GM19395 (cell line): Measurements from ENCODE around the gene TSC2.
"Not testable (repeated sequence)": the region's sequence is repeated elsewhere in the genome, so short reads cannot be mapped to it uniquely, and the experiment has no call there.

Source experiments
- ATAC-seq: cut with Tn5 transposase; IDR thresholded peaks from one replicate; pipeline ENCODE4 v1.9.1; 2021; ENCODE audit warnings: mild to moderate bottlenecking, moderate library complexity; ENCODE audit not compliant: unreplicated experiment

The TSC2 gene

DNA sequence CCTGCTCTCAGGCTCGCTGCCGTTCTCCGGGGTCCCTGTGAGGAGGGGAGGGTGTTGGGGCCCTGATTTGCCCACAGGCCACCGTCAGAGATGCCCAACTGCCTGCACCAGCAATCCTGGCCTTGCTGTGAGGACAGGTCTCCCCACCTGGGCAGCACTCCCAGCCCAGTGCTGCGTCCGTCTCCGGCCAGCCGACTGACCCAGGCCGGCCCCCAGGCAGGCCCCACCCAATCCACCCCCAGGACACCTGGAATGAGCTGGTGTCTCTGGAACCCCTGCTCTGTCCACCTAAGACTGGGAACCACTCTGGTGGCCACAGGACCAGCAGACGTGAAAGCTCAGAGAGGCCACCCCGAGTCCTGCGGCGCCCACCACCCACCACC lies 67.8 kb downstream of the TSC2 start:
- ATAC-seq = no peak

DNA sequence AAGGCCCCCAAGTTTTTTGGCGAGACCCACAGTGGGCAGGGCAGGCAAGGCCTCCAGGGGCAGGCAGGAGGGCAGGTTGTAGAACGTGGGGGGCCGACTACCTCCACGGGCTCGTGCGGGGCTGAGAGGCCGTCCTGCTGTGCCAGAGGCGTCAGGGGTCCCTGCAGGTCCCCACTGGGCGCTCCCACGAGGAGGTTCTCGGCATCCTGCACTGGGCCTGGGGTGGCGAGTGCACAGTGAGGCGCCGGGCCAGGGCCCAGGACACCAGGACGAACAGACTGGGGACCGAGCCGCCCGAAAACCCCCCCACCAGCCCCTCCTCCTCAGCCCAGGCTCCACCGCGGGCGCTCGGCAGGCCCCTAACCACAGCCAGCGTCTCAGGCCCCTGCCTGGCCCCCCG lies 68.6 kb downstream of the TSC2 start:
- not testable (repeated sequence) for ATAC-seq

DNA sequence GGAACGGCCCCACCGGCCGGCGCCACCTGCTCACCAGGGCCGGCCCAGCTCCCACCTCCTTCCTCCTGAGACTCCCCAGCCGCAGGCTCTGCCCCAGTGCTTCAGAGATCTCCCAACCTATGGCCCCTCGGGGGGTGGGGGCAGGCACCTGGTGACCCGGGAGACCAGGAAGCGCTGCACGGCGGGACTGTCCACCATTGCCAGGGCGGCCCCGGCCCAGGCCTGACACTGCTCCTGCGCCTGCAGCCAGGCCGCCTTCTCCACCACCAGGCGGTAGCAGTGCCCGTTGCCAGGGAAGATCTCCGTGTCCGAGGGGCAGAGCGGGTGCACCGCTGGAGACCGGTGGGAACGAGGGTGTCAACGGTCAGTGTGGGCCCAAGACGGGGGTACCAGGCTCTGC lies 69.6 kb downstream of the TSC2 start:
- ATAC-seq = not testable (repeated sequence)

DNA sequence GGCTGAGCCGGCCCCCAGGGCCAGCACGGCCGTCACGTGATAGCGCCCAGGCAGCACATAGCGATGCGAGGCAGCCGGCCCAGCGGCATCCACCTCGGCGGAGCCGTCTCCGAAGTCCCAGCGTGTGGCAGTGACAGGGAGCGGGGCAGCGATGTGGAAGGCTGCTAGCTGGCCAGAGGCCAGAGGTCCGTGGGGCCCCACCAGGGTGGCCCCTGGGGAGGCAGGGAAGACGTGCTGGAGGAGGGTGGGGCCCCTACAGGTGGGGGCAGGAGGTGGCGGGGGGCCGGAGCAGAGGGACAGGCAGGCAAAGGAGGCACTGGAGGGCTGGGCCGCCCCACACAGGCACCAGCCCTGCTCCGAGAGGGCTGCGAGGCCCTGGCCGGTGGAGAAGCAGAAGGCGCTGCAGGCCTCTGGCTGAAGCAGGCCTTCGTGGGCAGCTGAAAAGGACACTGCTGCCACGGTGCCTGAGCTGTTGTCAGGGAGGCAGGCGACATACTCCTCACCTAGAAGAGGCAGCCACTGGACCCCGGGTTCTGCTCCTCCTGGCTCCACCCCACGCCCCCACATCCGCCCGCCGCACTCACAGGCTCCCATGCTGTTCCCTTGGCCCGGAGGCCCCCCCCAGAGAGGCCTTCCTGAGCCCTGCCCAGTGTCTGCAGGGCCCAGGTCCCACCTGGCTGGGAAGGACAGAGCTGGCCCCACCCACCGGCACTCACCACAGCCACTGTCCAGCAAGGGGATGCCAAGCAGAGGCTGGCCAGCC lies 70.4 kb downstream of the TSC2 start:
- not testable (repeated sequence) for ATAC-seq

DNA sequence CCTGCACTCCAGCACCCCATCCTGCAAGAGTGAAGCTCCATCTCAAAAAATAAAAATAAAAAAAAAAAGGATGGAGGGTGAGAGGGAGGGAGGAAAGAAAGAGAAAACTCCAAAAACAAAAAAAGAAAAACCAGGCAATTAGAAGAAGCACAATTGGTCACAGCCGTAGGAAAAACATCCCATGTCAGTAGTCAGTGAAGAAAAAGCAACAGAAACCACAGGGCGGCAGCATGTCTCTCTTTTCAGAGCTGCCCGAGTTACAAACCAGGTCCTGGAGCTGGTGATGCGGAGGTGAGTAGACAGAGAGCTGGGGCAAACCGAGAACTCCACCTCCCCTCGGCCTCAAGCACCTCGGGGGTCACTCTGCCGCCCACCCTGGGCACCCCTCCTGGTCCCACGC lies 73.5 kb downstream of the TSC2 start:
- ATAC-seq = not testable (repeated sequence)

DNA sequence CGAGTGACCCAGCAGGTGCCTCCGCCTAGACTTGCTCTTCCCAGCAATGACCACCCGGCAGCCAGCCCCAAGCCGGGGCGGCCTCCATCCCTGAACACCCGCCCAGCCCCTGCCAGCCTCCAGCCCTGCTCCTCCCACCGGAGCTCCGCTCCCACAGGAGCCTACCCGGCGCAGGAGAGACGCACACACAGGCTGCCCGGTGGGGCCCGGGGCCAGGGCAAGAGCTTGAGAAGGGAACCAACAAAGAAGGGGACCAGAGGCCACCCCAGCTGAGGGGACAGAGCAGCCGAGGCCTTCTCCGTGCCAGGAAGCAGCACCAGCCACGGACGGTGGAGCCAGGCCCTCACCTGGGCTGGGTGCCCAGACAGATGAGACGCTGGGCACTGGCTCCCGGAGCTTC lies 74.1 kb downstream of the TSC2 start:
- no peak for ATAC-seq

DNA sequence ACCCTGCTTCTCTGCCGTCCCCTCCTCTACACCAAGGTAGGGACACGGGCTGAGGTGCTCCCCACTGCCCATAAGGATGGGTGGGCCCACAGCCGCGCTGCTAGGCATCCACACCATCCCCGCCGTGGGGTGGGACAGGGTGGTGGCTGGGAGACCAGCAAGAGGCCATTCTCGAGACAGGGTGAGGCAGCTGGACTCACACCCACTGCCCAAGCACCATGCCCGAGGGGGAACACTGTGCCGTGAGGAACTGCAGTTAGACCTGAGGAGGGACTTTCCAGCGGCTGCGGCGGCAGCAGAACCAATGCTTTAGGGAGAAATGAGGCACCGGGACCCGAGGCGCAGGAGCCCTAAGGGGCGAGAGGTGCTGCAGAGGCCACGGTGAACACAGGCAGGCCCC lies 74.6 kb downstream of the TSC2 start:
- ATAC-seq = no peak

DNA sequence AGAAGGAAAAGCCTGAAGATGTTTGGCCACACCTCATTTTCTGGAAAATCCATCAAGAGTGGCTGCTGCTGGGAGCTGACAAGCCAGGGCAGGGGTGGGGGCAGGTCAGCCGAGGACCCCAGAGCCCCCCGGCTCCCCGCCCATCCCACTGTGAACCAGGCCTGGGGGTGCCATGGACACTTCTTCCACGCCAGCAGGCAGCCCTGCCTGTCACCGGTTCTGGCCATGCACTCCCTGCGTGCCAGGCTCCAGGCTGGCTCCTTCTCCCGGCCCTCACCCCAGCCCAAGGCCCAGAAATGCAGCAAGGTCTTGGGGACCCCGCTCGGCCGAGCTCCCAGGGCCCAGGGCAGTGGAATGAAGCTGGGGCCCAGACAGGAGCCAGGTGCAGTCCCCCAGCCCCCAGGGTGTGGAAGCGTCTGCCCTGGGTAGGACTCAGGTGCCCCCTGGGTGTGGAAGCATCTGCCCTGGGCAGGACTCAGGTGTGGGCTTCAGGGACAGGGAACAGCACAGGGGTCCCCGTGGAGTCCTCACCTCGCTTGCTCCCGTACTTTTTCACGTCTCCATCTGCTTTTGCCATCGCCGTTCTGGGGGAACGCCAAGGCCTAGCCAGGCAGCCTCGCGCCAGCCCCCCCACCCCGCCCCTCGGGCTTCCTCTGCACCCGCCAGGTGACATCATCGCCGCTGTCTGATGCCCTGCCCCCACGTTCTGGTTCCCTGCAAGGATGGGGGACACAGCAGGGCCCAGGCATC lies 75.3 kb downstream of the TSC2 start:
- not testable (repeated sequence) for ATAC-seq

DNA sequence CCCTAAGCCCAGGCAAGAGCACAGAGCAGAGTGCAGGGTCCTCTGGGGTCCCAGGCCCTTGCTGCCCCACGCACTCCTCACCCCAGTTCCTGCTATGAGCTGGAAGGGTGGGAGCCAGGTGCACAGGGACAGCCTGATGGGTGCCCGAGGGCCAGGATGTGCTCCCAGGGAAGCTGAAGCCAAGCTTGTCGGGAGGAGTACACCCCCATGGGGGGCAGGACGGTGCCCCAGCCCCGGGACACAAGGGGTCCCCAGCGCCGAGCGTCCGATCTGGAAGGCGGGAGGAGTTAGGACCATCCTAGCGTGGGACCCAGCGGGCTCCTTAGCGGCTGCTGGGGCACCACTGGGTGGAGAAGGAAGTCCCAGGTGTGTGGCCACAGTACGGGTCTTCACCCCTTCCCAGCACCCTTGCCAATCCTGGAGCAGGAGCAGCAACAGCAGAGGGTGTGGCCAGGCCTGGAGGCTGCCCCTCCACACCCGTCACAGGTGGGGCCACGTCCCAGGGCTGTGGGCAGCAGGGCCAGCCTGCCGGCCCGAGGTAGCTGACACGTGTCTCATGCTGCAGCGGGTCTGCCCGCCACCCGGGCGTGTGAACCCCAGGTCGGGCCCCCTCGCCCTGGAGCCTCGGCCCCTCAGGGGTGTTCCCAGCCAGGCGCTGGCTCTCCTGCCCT lies 76.1 kb downstream of the TSC2 start:
- ATAC-seq = not testable (repeated sequence)

DNA sequence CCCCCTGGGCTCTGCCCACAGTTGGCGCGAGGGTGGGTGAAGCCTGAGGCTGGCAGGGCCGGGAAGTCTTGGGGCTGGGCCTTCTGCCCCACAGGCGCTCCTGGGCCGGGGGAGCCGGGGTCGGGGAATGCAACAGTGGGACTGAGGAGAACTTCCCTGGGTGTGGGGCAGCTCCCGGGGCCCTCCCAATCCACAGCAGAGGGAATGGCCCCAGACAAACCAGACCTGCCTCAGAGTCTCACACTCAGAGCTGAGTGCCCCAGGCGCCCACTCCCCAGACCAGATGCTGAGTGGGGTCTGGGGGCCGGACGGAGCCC lies 76.5 kb downstream of the TSC2 start:
- ATAC-seq = not testable (repeated sequence)

DNA sequence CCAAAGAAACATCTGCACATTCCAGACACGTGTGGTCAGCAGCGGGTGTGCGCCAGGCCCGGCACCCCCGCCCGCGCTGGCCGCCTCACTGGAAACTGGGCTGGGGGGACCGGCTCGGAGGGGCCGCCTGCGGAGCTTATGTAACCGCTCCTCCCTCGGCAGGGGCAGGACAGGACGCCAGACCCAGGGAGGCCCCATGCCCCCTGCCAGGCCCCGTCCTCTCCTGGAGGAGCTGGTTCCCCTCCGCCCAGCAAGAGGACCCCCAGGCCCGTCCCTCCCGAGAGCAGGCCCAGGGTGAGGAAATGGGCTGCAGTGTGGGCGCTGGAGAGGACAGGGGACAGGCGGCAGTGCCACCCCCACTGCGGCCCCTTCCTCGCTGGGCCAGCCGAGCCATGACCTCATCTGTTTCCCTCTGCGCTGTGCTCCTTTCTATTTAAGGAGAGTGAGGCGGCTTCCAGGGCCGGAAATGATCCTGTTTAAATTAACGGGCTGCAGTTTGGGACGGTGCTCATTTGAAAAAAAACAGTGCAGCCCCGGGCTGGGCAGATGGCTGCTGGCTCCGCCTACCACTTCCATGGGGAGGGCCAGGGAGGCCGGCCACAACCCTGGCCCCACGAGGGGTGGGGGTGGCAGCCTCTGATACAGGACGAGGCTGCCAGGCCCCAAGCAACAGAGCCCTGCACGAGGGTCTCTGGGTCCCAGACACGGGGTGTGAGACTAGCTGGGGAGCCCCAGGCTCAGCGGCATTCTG lies 77.1 kb downstream of the TSC2 start:
- not testable (repeated sequence) for ATAC-seq

DNA sequence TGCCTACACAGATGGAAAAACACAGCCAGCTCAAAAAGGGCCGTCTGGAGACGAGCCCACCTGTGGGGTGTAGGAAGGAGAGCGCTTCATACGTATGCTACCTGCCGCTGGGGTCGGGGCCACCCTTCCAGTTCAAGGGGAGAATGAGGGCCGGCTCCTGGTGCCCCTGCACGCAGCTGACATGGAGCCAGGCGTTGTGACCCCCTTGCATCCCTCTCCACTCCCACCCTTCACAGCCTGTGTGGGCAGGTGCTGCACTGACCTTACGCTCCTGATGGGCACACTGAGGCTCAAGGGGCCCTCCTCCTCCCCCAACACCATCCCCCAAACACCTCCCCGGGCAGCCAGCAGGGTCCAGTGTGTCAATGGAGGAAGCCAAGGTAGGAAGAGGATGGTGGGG lies 77.8 kb downstream of the TSC2 start:
- not testable (repeated sequence) for ATAC-seq

DNA sequence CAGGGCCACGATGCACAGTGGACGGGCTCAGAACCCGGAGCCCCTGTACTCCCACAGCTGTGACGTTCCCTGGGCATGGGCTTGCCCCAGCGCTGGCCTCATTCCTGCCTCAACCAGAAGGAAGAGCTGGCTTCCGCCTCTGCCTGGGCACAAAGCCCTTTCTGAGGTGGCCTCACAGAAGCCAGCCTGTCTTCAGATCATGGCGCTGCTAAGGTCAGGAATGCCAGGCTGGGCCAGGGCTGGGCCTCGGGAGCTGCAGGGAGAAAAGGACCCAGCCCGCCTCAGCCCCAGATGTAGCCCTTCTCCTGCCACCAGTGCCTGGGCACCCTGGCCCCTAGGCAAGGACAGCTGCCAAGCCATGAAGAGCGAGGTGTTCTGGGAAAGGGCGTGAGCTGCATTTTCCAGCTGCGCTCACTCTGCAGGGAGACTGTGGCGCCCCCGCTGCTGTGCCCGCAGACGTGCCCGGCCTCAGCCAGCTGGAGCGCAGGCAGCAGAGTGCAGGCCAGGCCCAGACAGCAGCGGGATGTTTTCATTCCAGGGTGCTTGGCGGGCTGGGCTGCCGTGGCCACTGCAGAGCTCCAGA lies 78.5 kb downstream of the TSC2 start:
- ATAC-seq = not testable (repeated sequence)

DNA sequence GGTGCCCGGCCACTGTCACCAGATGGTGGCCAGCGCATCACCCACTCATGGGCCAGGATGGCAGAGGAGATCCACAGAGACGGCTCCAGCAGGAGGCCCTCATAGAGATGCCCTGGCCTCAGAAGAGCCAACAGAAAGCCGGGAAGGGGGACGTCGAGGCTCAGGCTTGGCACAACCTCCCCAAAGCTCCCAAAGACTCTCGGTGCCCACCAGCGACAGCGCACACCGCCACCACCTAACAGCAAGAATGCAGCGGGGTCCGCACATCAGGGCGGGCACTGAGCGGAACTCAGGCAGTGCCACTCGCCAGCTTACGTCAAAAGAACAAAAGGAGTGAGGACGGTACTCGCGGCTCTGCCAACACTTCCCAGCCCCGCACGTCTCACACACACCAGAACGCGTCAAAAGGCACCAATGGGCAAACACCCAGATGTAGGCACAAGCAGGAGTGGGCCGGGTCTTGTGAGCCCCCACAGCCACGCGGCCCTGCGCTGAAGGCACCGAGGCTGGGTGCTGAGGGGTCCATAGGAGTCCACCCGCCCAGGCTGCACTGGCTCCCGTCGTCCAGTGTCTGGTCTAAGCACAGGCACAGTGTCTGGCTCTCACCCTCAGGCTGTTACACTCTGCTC lies 79.3 kb downstream of the TSC2 start:
- not testable (repeated sequence) for ATAC-seq

DNA sequence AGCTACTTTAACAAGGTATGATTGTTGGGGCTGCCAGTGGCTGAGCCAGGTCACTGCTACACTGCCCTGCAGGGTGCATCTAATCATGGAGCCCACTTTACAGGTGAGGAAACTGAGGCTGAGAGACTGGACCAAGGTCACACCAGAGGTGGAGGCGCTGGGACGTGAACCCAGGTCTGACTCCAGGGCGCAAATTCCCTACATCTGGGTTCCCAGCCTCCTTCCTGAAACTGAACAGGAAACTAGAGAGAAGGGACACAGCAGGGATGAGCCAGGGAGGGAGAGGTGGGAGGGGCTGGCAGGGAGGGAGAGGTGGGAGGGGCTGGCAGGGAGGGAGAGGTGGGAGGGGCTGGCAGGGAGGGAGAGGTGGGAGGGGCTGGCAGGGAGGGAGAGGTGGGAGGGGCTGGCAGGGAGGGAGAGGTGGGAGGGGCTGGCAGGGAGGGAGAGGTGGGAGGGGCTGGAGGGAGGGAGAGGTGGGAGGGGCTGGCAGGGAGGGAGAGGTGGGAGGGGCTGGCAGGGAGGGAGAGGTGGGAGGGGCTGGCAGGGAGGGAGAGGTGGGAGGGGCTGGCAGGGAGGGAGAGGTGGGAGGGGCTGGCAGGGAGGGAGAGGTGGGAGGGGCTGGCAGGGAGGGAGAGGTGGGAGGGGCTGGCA lies 80.0 kb downstream of the TSC2 start:
- ATAC-seq = not testable (repeated sequence)

DNA sequence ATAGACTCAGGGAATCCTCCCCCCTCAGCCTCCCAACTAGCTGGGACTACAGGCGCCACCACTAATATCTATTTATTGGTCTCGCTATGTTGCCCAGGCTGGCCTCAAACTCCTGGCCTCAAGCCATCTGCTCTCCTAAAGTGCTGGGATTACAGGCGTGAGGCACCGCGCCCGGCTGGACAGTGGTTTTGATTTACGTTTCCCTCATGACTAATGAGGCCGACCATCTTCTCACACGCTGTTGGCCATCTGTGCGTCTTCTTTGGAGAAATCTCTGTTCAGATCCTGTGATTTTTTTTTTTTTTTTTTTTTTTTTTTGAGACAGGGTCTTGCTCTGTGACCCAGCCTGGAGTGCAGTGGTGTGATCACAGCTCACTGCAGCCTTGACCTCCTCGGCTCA lies 81.5 kb downstream of the TSC2 start:
- not testable (repeated sequence) for ATAC-seq

DNA sequence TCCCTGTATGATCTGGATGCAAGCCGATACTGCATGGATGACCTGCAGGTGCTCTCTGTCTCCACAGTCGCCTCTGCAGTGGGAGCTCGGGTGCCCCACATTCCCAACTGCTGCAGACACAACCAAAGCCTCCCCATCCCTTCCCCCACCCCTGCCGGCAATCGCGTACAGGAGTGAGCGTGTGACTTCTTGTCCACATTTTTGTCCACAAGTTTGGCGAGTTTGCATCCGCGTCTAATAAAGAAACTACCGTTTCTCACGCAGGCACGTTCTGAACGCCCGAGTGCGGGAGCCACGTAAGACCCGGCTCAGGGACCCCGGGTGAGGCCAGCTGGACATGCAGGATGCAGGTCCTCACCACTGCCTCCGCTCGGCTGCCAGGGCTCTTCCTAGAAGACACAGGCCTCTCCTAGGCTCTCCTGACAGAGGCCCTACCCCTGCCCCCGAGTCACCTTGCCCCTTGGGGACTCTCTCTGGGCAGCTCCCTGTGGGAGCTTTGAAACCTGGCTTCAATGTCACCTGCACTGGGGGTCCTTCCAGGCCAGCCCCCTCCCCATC lies 82.2 kb downstream of the TSC2 start:
- not testable (repeated sequence) for ATAC-seq

DNA sequence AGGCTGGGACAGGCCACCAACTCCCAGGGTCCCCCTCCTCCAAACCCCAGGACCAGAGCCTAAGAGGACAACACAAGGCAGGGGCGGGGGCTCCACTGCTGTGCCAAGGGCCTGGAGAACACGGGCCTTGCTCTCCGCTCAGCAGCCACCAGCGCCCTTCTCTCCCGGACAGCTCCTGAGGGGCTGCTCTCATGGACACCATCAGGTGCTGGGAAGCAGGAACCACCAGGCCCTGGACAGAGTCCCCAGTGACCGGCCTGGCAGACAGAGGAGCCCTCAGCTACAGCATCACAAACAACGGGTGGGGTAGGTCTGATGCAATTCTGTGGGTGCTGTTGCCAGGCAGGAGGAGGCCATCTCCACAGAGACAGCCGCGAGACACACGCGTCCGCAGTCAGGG lies 86.0 kb downstream of the TSC2 start:
- ATAC-seq = not testable (repeated sequence)

DNA sequence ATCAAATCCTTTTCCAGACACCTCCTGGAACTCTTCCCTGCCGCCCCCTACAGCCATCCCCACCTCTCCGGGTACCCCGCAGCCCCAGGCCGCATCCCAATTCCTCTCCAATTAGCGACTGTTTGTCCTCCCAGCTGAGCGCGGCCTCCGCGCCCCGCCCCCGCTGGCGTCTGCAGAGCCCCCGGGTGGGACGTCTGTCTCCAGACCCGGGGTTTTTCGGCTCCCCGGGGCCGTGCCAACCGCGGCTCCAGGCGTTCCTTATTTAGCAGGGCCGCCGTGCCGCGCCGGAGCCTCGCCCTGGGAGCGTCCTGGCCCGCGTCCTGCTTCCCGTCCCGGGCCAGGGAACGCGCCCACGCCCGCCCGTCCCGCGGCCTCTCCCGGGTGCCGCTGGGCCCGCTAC lies 87.3 kb downstream of the TSC2 start:
- ATAC-seq = not testable (repeated sequence)
